Activated CD8-positive, alpha-beta T cell treated with anti-CD3 and anti-CD28 coated beads, Interleukin-2, amount 10 ng/mL, durations not matched to agents 7 days and 5 days (primary cell): ENCODE measurements around the gene REEP3. TPM values are rescaled to one million over a fixed set of nuclear protein-coding genes. Genes with fewer than 3 reads are reported as not detected.

ENCODE experiments used
- ATAC-seq: fragments of 150-1000 bp; cut with Tn5 transposase; one replicate; pipeline ENCODE4 v1.10.0; 2021; ENCODE audit warnings: moderate library complexity
- CTCF ChIA-PET: fragments of 350-600 bp; sonication (Branson Sonifier 250); formaldehyde crosslinking; loops from one replicate; lab custom pipeline; 2021; ENCODE audit warnings: antibody characterized with exemption; lab: Charles Lee
- POLR2A ChIA-PET: fragments of 350-600 bp; sonication (Branson Sonifier 250); formaldehyde crosslinking; loops from one replicate; lab custom pipeline; 2021; ENCODE audit warnings: antibody characterized with exemption; lab: Charles Lee
- DNase-seq: peaks from one replicate; pipeline ENCODE4 v3.0.0-alpha.2; 2020
- H3K27ac Mint-ChIP-seq: one replicate; pipeline ENCODE4 v1.8.0; 2021; ENCODE audit warnings: mild to moderate bottlenecking, mixed read lengths
- H3K27me3 Mint-ChIP-seq: one replicate; pipeline ENCODE4 v1.8.0; 2021; ENCODE audit warnings: low read depth, mixed read lengths
- H3K36me3 Mint-ChIP-seq: one replicate; pipeline ENCODE4 v1.8.0; 2021; ENCODE audit warnings: low read depth, mixed read lengths
- H3K4me1 Mint-ChIP-seq: one replicate; pipeline ENCODE4 v1.8.0; 2021; ENCODE audit warnings: low read depth, mixed read lengths
- H3K4me3 Mint-ChIP-seq: one replicate; pipeline ENCODE4 v1.8.0; 2021; ENCODE audit warnings: mild to moderate bottlenecking, mixed read lengths
- H3K9me3 Mint-ChIP-seq: one replicate; pipeline ENCODE4 v1.8.0; 2022; ENCODE audit warnings: mixed read lengths; ENCODE audit not compliant: insufficient read depth
- total RNA-seq, 2 experiments: library from RNA; stranded (reverse); gene quantifications; one replicate each; pipeline ENCODE4 v1.2.3, GENCODE V29; 2021

The REEP3 gene
- total RNA-seq, 2 experiments from 2014 or later: 17.5 to 17.6 TPM

DNA sequence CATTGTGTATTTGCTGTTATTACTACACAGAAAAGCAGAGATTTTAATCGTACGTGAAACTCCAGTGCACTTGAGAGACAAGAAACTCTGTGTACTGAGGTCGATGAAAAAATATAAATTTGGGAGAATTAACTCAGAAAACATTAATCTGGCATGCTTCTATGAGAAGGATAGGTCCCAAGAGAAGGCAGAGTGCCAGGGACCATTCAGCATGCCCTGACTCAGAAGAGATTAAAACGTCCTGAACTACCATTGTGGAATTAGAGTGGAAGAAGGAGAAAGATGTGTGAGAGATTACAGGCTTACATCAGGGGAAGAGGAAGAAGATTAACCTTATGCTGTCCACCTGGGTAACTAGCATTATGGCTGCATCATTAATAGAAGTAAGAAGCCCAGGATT, 72.4 kb downstream of the REEP3 start:
- DNase-seq: no peak
- peaks cover 10% of the 10 kb centered on the region for H3K36me3 Mint-ChIP-seq
- no peak overlapping the region for H3K27ac Mint-ChIP-seq
- no peak overlapping the region for H3K4me3 Mint-ChIP-seq
- CTCF ChIA-PET: no interaction called here
- POLR2A ChIA-PET: interaction anchor here (0.6 kb wide), 1 partner anchor 265 kb away, joined by 3 read pairs; no protein-coding TSS in a partner anchor
- no peaks in the 10 kb centered on the region for H3K9me3 Mint-ChIP-seq
- peaks cover 2% of the 10 kb centered on the region for H3K4me1 Mint-ChIP-seq
- ATAC-seq: no peak
- H3K27me3 Mint-ChIP-seq: no peaks in the 10 kb centered on the region

DNA sequence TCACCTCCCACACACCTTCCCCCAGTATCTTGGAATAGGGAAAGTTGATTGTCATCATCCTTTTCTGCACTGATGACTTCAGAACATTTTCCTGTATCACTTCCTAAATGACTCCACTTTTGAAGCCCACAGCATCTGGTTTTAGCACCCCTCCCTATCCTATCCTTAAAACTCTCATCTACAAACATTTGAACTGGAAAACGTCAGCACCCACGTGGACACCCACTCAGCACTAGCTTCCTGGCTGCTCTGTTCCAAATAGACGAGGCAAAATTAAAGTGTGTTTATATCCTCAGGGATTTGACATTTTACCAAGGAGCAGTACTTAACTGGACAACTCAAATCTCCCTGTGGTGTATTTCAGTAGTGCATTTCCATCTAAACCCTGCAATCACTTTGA, 73.9 kb downstream of the REEP3 start:
- Mint-ChIP-seq H3K27me3 (no peaks in the 10 kb centered on the region), H3K4me1 (peaks cover 2% of the 10 kb centered on the region), H3K27ac (no peak overlapping the region), H3K36me3 (peaks cover 14% of the 10 kb centered on the region), H3K9me3 (no peaks in the 10 kb centered on the region), H3K4me3 (no peak overlapping the region)
- ATAC-seq (no peak), DNase-seq (no peak)
- CTCF ChIA-PET: no interaction called here
- POLR2A ChIA-PET: interaction anchor here (0.6 kb wide), 1 partner anchor 20 kb away, joined by 3 read pairs; no protein-coding TSS in a partner anchor

DNA sequence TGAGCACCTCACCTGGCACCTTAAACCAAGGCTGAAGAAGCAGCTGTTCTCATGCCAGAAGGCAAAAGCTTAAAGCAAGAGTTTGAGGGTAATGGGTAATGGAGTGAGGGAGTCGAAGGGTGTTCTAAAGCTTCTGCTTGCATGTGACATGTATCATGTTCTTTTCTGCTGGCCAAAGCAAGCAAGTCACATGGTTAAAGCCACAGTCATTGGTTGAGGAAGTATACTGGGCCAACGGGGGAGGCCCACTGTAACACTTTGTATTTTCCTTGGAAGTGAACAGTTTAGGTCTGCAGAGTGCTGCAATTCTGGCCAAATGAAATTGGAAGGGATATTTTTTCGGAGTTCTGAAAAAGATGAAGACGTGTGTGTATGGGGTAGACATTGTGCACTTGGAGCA, 75.7 kb downstream of the REEP3 start:
- Mint-ChIP-seq H3K27ac (no peak overlapping the region), H3K4me1 (peaks cover 2% of the 10 kb centered on the region), H3K4me3 (no peak overlapping the region), H3K36me3 (peaks cover 20% of the 10 kb centered on the region), H3K9me3 (no peaks in the 10 kb centered on the region), H3K27me3 (no peaks in the 10 kb centered on the region)
- ChIA-PET CTCF (no interaction called here), POLR2A (no interaction called here)
- ATAC-seq: no peak
- no peak for DNase-seq

DNA sequence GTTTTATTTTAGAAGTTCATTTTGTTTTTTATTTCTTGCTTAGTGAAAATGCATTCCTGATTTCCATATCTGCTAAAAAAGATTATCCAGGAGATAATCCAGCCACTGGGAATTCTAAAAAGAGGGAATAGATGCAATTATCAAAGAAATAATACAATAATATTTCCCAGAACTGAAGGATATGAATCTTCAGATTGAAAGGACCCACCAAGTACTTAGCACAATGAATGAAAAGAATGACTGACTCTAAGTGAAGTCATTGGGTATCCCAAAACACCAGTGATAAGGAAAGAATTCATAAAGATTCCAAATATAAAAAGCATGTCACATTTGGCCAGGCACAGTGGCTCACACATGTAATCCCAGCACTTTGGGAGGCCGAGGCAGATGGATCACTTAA, 79.3 kb downstream of the REEP3 start:
- no peak for DNase-seq
- ChIA-PET POLR2A (no interaction called here), CTCF (interaction anchor here (0.9 kb wide), 1 partner anchor 434 kb away, joined by 3 read pairs; no protein-coding TSS in a partner anchor)
- H3K4me3 Mint-ChIP-seq: no peak overlapping the region
- H3K9me3 Mint-ChIP-seq: no peaks in the 10 kb centered on the region
- peaks cover 2% of the 10 kb centered on the region for H3K4me1 Mint-ChIP-seq
- no peak overlapping the region for H3K27ac Mint-ChIP-seq
- H3K27me3 Mint-ChIP-seq: no peaks in the 10 kb centered on the region
- peaks cover 14% of the 10 kb centered on the region for H3K36me3 Mint-ChIP-seq
- ATAC-seq: no peak

DNA sequence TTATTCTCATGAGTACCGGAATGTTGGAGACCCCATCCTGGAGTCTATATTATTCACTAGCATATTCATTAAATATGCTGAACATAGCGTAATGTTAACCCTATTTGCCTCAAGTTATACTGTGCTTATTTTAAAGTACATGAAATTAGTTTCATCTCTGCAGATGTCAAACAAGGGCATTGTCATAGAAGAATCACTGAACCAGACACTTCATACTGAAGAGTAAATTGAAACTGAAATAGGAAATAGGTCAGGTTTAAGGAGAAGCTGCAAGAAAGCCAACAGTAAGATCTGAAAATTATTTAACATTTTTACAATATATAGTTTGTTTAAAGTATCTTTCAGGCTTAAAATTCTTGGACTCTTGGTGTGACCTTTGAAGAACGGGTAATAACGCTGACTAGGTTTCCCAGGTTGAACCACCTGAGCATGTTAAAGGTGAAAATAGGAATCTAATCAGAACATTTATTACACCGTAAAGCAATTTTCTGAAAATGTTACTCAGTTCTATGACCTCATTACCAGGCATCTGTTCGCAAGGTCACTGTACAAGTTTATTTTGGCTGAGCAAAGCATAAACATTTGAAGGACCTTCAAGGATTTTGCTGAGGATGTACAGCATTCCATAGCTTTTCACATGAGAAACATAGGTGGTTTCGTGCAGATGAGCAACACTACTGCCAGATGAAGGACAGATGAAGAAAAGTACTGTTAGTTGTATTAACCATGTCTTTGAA, 82.7 kb downstream of the REEP3 start:
- H3K4me3 Mint-ChIP-seq: no peak overlapping the region
- DNase-seq (no peak), ATAC-seq (no peak)
- no peak overlapping the region for H3K27ac Mint-ChIP-seq
- H3K9me3 Mint-ChIP-seq: no peaks in the 10 kb centered on the region
- no peaks in the 10 kb centered on the region for H3K27me3 Mint-ChIP-seq
- peaks cover 9% of the 10 kb centered on the region for H3K36me3 Mint-ChIP-seq
- POLR2A ChIA-PET: no interaction called here
- CTCF ChIA-PET: interaction anchor here (0.6 kb wide), 1 partner anchor 334 kb away, joined by 3 read pairs; no protein-coding TSS in a partner anchor
- H3K4me1 Mint-ChIP-seq: no peaks in the 10 kb centered on the region

DNA sequence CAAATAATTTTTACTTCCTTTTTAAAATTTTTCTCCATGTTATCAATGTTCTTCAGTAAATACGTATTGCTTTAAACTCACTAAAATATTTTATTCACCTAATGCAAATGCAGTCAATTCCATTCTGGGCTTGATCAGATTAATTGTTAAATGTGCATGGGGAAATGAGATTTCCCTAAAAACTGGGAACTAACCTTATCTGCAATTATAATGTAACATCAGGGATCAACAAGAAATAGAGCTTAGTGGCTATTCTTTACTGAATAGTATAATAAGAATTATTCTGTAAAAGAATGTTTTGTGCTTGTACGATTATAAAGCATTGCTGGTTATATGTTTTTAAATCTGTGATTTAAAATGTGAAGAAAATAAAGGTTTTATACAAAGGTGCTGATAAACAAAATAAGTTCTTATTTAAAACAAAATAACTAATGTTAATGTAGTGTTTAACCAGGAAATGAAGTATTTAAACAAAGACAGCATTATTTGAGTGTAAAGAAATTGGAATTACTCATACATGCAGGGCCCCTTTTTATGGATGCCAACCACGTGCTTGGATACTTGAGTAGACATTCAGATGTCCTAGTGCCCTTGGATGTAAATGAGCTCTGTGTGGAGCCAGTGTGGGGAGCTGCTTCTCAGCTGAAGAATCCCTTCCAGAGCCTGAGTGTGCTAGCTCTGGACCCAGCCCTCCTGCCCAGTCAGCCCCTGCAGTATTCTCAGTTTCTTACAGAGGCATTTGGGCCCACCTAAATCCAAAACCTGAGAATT, 84.2 kb downstream of the REEP3 start:
- DNase-seq (no peak), ATAC-seq (no peak)
- POLR2A ChIA-PET: no interaction called here
- Mint-ChIP-seq H3K4me1 (no peaks in the 10 kb centered on the region), H3K27ac (no peak overlapping the region), H3K9me3 (no peaks in the 10 kb centered on the region), H3K27me3 (no peaks in the 10 kb centered on the region), H3K4me3 (no peak overlapping the region), H3K36me3 (peaks cover 5% of the 10 kb centered on the region)
- CTCF ChIA-PET: interaction anchor here (0.9 kb wide), 1 partner anchor 115 kb away, joined by 3 read pairs; no protein-coding TSS in a partner anchor

DNA sequence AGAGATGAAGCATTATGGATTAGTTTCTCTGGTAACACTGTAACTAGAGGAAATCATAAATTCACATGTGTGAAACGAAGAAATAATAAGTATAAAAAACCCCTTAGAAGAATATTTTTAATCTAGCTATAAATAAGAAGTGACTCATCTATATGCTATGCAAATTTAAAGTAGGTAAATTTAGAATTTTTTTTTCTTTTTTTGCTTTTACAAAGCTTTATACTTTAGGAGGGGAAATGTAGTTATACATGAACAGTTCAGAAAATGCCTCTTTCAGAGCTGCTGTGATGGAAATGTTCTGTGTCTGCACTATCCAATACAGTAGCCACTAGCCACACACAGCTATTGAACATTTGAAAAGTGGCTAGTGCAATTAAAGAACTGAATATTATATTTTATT, 87.3 kb downstream of the REEP3 start:
- ATAC-seq (no peak), DNase-seq (no peak)
- ChIA-PET CTCF (interaction anchor here (1.0 kb wide), 1 partner anchor 21 kb away, joined by 4 read pairs; no protein-coding TSS in a partner anchor), POLR2A (no interaction called here)
- Mint-ChIP-seq H3K27ac (no peak overlapping the region), H3K27me3 (no peaks in the 10 kb centered on the region), H3K9me3 (no peaks in the 10 kb centered on the region), H3K36me3 (no peaks in the 10 kb centered on the region), H3K4me3 (no peak overlapping the region), H3K4me1 (no peaks in the 10 kb centered on the region)

DNA sequence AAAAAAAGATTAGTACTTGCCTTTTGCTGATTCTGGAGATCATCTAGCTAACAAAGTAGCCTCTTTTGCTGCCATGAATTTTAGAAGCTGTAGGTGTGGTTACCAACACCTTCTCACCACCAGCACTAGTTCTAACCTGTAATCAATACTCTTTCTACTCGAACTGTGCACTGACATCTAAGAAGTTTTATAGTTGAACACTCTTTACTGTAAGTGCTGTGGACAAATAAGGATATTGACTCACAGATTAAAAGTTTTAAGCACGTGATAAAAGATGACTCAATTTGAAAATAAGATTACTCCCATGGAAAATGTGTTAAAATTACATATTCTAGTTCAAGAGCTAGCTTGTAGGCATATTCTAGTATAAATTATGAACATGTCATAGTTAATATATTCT, 89.9 kb downstream of the REEP3 start:
- DNase-seq: no peak
- ChIA-PET POLR2A (interaction anchor here (0.6 kb wide), 1 partner anchor 17 kb away, joined by 4 read pairs; no protein-coding TSS in a partner anchor), CTCF (interaction anchor here (0.6 to 1.3 kb wide), 3 partner anchors 181 to 444 kb away, joined by 3 to 9 read pairs (median 4); no protein-coding TSS in a partner anchor)
- no peak for ATAC-seq
- H3K4me1 Mint-ChIP-seq: no peaks in the 10 kb centered on the region
- no peaks in the 10 kb centered on the region for H3K9me3 Mint-ChIP-seq
- no peak overlapping the region for H3K27ac Mint-ChIP-seq
- no peaks in the 10 kb centered on the region for H3K36me3 Mint-ChIP-seq
- no peak overlapping the region for H3K4me3 Mint-ChIP-seq
- no peaks in the 10 kb centered on the region for H3K27me3 Mint-ChIP-seq

DNA sequence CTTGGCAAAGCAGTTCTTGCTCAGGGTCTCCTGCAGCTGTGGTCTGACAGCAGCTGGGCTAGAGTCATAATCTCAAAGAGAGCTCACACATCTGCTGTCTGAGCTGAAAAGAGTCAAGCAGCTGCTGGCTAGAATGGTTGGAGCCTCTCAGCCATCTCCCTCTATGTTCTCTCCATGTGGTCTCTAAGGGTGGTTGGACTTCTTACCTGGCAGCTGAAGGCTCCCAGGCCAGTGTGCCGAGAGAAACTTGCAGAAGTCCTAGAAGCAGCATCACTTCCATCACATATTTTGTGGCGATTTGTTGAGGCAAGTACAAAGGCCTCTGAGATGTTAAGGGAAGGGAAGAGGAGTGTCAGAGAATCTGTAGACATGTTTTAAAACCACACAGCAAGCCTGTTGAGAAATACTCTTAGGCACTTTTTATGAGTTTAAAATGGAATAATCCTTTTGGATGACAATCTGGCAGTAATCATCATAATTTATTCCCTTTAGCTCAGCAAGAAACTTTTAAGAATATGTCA, 93.2 kb downstream of the REEP3 start:
- ChIA-PET POLR2A (interaction anchor here (0.7 kb wide), 1 partner anchor 19 kb away, joined by 3 read pairs; no protein-coding TSS in a partner anchor), CTCF (interaction anchor here (0.9 kb wide), 1 partner anchor 101 kb away, joined by 3 read pairs; no protein-coding TSS in a partner anchor)

DNA sequence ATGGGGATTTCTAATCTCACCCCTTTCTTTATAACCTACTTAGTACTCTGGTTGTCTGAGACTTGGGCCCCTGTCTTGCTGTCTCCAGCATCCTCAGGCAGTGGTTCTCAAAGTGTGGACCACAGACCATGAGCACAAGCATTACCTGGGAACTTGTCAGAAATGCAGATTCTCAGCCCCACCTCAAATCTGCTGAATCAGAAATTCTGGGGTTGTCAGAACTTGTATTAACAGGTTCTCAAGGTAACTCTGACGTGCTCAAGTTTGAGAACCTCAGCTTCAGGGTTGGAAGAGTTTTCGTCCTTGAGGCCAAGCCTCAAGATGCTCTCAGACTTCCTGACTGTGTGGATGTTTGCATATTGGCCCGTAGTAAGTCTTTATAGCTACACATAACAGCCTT, 97.4 kb downstream of the REEP3 start:
- Mint-ChIP-seq H3K27ac (no peak overlapping the region), H3K9me3 (no peaks in the 10 kb centered on the region)

More for the DNA sequence above, 93.2 kb downstream of the REEP3 start:
- H3K36me3 Mint-ChIP-seq: peaks cover 3% of the 10 kb centered on the region
- H3K27ac Mint-ChIP-seq: no peak overlapping the region
- DNase-seq (no peak), ATAC-seq (no peak)
- H3K9me3 Mint-ChIP-seq: no peaks in the 10 kb centered on the region
- no peak overlapping the region for H3K4me3 Mint-ChIP-seq
- H3K4me1 Mint-ChIP-seq: no peaks in the 10 kb centered on the region
- no peaks in the 10 kb centered on the region for H3K27me3 Mint-ChIP-seq

DNA sequence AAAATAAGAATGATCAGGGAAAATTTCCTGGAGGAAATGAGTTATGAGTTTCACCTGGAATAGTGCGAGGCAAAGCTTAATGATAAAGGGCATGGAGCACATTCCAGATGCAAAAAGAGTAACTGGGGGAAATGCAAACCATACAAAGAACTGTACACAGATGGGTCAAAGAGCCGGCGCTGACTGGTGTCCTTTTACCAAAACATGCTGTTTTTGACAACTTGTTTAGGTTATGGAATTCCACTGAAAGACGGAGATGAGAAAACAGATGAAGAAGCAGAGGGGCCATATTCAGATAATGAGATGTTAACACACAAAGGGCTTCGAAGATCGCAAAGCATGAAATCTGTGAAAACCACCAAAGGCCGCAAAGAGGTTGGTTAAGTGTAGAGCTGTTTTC, 98.2 kb downstream of the REEP3 start:
- ATAC-seq: no peak
- POLR2A ChIA-PET: no interaction called here
- Mint-ChIP-seq H3K27me3 (no peaks in the 10 kb centered on the region), H3K27ac (no peak overlapping the region), H3K36me3 (peaks cover 4% of the 10 kb centered on the region), H3K4me1 (no peaks in the 10 kb centered on the region), H3K4me3 (no peak overlapping the region), H3K9me3 (no peaks in the 10 kb centered on the region)
- no peak for DNase-seq
- CTCF ChIA-PET: interaction anchor here (1.1 to 1.4 kb wide), 2 partner anchors 10 to 101 kb away, joined by 3 read pairs; no protein-coding TSS in a partner anchor

More for the DNA sequence above, 97.4 kb downstream of the REEP3 start:
- Mint-ChIP-seq H3K4me3 (no peak overlapping the region), H3K36me3 (peaks cover 4% of the 10 kb centered on the region), H3K27me3 (no peaks in the 10 kb centered on the region), H3K4me1 (no peaks in the 10 kb centered on the region)
- CTCF ChIA-PET: interaction anchor here (1.4 kb wide), 1 partner anchor 11 kb away, joined by 3 read pairs; no protein-coding TSS in a partner anchor
- ATAC-seq (no peak), DNase-seq (no peak)
- POLR2A ChIA-PET: no interaction called here
